ENCODE data around the gene TTC13.

- TF ChIP-seq POLR2AphosphoS5 (IDR thresholded peaks at IDR 0.05) (no peak), CTCF (IDR thresholded peaks at IDR 0.05) (no peak), POLR2A (IDR thresholded peaks at IDR 0.05) (no peak)
These were observed 49.3 kb upstream of the TTC13 start for GRCh38 chr1:231027971-231028370.
